Esophagus mucosa (tissue), 1 donor: ENCODE data around the gene SNX7. TPM values are rescaled to one million over a fixed set of nuclear protein-coding genes. Genes with fewer than 3 reads are reported as not detected.

Source experiments
- ATAC-seq: fragments of 200-7000 bp; cut with Tn5 transposase; one replicate; pipeline ENCODE4 v1.9.1; 2020
- total RNA-seq: library from RNA; stranded (reverse); gene quantifications from one replicate; pipeline ENCODE4 v1.2.4, GENCODE V29; 2023
- donor health status: DM: yes; HTN: yes; CAD: no.

SNX7 gene
- total RNA-seq, 1 donor from 2014 or later = 25.4 TPM

DNA sequence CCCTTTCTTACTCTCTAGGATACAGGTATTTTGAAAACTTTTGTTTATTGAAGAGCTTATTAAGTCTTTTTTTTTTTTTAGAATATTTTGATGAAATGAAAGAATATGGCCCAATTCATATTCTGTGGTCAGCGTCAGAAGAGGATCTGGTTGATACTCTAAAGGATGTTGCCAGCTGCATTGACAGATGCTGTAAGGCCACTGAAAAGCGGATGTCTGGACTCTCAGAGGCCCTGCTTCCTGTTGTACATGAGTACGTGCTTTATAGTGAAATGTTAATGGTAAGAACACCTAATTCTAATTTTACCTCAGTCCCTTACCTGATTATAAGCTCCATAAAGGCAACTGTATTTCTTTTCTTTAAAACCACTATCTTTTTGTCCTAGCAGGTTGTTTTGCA lies 37.1 kb downstream of the SNX7 start:
- ATAC-seq = no peak

DNA sequence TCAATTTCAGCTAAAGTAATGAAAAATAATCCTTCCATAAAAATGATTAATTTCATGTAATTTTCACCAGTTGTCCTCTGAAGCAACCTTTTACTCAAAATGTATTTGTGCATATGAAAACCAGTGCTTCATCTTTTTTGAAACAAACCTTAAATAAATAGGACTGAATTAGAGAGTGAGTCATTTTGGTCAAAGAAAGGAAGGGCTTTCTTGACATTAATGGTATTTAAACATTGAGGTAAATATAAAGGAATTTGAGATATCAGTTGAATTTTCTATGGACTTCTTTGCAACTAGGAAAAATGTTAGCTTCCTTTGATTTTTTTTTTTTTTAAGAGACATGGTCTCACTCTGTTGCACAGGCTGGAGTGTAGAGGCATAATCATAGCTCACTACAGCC lies 38.7 kb downstream of the SNX7 start:
- ATAC-seq = no peak

DNA sequence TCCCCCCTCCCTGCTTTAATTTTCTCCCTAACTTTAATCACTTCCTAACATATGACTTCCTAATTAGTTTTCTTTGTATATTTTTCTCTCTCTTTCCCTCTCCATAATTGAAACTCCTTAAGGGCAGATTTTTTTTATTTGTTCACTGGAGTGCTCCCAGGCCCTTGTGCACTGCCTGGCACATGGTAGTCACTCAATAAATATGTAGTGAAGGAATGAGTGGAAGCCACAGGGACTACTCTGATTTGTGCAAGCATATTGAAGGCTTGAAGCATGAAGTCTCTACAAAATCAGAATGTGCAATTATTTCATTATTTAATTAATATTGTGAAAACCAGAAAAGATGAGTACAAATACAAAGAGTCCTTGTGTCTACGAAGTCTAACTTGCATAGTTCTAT lies 41.5 kb downstream of the SNX7 start:
- no peak for ATAC-seq

DNA sequence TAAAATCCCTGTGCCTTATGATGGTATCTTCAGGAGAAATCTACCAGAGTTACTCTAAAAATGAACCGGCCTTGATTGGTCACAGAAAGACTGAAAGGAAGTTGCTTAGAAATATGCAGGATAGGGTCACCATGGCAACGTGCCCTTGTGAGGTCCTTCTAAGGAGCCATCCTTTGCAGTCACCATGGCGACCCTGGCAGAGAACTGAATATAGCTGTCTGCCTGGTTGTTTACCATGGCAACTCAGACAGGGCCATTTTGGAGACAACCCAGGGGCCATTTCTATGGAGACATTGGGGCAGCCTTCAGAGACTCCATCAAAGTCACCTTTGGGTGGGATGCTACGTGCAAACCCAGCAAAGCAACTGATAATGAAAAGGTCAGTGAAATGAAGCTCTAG lies 43.0 kb downstream of the SNX7 start:
- ATAC-seq = no peak

DNA sequence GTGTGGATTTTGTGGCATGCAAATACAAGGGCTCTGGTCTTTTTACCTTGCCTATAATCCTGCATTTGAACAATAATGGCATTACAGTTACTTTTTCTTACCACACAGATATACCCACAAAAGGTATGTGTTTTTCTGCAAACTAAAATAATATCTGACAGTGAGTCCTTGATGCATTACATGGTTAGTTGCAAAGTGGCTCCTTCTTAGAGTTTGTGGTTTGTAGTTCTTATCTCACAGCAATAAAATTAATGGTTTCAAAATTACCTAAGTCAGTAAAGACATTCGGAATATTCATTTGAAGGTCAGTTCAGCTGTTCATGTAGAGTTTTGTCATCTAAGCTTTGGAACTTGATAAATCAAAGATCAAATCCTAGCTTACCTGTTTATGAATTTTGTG lies 43.5 kb downstream of the SNX7 start:
- ATAC-seq = no peak

DNA sequence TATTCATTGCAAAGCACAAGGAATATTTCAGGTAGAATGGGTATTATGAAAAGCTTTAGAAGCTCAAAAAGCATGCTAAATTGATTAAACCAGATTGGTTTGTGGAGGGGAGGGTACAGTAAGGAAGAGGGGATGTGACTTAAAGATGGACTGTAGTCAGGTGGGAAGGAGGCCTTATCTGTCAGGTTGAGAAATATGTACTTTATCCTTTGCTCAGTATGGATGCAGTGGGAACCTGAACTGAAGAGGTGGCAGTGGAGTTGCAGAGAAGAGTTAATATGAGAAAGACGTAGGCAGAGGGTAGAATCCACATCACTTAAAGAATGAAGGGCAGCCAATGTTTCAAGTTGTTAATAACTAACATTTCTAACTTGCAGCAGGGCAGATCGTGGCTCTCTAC lies 44.1 kb downstream of the SNX7 start:
- no peak for ATAC-seq

DNA sequence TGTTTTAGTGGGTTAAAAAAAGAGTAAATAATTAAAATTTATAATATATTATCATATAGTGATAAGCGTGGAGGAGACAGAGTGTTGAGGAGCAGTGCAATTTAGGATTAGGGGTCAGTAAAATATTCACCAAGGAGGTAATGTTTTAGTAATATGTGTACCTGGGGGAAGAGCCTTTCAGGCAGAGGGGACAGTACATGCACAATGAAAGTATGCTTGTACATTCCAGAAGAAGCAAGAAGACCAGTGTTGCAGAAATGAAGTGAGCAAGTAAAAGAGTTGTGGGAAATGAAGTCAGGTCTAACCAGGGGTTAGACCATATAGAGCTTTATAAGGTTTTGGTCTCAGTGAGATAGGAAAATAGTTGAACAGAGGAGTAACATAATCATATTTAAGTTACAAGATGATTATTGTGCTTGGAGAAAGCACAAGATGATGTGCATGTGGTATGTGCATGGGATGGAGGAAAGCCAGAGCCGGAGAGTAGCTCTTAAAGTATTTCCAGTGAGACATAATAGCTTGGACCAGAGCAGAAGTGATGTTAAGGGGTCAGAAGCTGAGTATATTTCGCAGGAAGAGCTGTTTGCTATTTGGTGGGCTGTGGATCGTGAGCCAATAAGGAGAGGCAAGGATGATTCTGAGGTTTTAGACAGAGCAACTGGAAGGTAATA lies 44.8 kb downstream of the SNX7 start:
- ATAC-seq = no peak

DNA sequence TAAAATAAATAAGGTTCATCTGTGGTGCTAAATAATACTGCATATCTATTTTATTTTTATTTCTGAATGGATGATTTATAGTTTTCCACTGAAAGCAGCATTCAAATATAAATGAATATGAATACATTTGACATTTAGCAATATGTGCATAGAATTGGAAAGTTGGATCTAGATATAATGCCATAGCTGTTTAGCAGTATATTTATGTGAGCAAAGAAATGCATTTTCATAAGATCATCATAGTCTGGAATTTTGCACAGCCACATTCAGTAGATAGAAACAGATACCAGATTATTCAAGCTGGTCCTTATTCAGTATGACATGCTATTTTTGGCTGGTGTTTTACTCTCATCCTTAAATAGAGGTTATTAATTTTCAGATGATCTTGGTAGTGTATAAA lies 46.0 kb downstream of the SNX7 start:
- no peak for ATAC-seq

DNA sequence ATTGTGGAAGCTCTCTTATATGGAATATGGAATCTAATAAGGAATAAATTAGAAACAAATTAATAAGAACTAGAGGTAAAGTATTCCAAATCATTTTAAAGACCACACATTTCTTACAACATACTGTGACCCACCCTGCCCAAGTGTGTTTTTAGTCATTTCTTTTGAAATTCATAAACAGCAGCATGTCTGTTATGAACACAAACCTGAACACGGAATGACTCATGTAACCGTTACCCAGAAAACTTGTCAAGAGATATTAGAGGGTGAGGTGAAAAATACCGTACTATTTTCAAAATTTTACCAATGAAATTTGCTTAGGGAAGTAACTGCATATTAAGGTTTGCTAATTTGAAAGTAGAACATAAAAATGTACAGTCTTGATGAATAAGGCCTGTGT lies 48.4 kb downstream of the SNX7 start:
- ATAC-seq = no peak

DNA sequence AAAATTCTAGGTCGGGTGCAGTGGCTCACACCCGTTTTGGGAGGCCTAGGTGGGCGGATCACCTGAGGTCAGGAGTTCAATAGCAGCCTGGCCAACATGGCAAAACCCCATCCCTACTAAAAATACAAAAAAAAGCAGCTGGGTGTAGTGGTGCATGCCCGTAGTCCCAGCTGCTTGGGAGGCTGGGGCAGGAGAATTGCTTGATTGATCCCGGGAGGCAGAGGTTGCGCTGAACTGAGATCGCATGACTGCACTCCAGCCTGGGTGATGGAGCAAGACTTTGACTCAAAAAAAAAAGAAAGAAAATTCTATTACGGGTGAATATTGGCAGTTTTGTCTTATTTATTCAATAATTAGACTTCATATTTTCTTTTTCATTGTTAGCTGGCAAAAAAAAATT lies 62.1 kb downstream of the SNX7 start:
- ATAC-seq = no peak

DNA sequence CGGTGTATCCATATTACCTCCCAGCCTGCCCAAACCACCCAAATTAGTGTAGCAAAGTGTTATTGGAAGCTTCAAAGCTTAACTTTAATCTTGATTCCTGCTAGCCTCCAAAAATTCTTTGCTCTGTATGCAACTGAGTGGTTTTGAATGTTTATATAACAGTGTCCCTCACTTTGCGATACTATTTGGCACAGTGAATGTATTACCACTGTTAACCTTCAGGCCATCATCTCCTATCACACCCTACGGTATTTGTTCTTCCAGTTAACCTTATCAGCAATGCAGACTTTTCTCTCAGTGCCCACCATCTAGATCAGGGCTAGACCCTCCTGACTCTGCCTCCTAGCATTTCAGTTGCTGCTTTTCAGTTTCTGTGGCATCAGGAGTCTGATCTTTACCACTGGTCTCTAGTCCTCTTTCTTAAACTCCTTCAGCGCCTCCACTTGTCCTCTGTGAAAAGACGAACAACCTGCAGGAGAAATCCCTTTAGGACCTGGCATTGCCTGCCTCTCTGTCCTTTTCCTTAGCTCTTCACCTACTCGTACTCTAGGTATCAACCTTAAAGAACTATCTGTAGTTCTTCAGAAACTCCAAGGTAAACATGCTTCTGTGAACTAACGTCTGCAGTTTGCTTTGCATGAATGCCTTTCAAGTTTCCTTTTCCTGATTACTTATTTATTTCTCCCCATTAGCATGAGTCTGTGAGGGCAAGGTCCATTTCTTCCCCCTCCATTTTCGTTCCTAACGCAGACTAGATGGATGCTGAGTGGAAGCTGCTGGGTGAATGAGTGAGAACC lies 71.7 kb downstream of the SNX7 start:
- ATAC-seq = no peak

DNA sequence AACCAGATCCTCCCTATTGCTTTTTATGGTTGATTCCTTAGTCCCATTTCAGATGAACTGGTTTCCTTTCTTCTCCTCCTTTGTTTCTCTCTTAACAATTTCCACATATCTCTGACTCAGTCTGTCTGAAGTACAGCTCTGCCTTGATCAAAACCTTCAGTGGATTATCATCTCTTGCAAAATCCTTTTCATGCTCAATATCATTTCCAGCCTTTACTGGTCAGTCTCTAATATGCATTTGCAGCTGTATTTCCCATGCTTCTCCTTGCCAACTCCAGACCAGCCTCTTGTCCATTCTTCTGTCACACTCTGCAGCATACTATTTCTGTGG lies 72.2 kb downstream of the SNX7 start:
- peak; percentile 65 for ATAC-seq

DNA sequence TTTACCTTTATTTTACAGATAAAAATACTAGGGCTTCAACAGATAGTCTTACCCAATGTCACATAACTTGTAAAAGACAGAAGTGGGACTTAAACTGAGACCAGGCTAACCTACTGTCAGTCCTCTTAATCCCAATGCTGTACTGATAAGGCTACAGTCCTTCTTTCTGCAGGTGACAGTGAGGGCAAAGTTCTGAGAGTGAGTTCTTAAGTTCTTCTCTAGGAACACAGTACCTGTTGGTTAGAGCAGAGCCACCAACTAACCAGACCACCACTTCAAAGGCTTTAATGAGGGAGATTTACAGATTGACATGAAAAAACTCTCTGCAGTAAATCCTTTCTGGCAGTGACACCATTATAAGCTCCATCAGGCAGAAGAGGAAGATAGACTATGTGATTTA lies 74.2 kb downstream of the SNX7 start:
- no peak for ATAC-seq

DNA sequence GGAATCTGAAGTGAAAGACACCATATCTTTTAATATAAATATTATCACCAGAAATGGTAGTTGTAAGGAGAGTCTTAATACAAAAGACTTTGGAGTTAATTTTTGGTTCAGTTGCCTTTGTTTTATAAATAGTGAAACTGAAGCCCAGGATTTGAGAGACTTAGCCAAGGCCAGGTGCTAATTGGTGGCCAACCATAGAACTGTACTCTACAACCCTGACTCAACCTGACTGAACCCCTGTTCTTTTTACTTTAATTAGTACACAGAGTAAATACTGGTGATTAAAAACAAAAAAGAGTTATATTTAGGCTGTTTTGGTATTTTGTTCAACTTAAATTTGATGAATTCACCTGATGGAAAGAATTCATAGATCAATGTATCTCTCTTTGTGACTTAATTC lies 76.3 kb downstream of the SNX7 start:
- no peak for ATAC-seq

DNA sequence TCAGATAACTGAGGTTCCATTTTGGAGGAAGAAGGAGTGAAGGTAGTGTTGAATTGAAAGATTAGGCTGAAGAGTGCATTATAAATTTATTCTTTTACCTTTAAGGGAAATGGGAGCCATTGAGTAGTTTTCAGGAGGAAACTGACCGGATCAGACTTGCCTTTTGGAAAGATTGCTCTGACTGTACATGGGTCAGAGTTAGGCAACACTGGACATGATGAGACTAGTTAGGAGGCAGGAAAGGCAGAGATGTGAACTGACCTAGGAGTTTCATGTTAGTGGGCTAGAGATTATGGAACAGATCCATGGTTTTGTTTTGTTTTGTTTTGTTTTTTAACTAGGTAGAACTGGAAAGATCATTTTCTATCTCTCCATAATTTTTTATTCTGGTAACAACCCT lies 78.2 kb downstream of the SNX7 start:
- peak; percentile 97 for ATAC-seq

DNA sequence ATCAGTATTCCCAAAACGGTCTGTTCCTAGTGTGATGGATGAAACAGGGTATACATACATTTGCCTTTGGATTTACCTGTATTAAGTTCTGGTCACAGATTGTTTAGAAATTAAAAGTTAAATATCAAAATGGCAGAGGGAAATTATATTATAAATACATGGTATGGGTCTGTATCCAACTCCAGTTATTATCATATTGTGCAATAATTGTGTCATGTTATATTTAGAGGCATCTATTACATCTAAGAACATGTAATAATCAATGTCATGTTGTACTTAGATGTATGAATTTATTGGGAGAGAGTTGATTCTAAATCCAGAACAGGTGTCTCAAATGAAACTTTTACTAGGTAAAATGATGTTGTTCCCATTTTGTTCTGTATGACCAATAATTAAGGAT lies 79.6 kb downstream of the SNX7 start:
- no peak for ATAC-seq

DNA sequence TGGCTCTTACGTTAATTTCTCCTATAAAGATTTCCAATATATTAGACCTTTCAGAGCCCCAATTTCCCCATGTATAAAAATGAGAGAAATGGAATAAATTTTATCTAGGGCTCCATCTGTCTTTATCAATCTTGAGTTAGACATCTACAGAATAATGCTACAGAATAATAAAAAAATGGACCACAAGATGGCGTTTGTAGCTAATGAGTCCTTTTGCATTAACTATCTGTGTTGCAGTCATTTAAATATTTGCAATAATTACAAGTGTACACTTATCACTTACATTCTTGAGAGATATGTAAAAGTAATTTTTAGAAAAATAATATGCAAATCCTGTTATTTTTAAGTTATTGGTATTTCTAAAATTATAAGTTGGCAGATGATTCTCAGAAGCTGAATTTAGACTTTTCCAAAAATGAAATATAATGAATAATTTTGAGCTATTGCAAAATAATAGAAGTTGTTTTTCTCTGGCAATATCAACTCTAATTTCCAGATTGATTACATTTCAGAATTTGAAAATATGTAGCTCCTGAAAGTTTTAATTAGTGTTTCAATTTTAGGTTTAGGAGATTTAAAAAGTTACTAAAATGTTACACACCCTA lies 87.7 kb downstream of the SNX7 start:
- ATAC-seq = no peak

DNA sequence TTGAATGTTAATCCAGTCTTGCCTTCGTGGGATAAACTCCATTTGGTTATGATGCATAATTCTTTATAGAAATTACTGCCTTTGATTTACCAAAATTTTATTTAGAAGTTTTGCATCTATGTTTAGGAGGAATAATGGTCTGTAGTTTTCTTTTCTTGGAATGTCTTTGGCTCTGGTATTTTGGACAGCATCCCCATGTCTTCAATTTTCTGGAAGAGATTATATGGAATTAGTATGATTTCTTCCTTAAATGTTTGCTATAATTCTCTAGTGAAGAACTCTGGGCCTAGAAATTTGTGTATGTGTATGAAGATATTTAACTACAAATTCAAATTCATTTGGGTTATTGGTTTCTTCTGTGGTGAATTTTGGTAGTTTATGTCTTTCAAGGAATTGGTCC lies 92.7 kb downstream of the SNX7 start:
- no peak for ATAC-seq

DNA sequence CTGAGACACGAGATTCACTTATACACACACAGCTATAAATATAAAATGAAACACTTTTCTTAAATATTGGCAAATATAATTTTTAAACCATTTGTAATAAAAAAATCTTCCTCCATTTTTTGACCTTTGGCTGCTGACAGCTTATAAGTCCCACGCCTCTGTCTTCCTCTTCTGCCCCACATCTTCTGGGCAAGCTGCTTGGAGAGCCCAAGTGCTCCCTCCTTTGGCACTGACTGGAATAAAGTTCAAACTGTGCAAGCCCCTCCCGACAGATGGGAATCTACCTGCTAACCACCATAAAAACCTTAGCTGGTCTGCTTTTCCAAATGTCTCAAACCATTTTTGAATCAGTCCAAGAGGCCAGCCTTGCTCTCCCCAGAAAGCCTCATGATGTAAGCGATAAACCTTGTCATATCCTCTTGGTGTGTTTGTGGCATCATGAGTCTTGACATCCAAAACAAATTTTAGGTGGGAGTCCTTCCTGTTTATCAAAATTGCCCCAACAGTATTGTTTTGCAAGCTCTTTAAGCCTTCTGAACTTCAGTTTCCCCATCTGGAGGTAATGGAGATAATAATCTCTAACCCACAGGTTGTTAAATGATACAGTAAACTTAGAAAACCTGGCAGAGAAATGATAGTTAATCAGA lies 99.8 kb downstream of the SNX7 start:
- ATAC-seq = no peak

DNA sequence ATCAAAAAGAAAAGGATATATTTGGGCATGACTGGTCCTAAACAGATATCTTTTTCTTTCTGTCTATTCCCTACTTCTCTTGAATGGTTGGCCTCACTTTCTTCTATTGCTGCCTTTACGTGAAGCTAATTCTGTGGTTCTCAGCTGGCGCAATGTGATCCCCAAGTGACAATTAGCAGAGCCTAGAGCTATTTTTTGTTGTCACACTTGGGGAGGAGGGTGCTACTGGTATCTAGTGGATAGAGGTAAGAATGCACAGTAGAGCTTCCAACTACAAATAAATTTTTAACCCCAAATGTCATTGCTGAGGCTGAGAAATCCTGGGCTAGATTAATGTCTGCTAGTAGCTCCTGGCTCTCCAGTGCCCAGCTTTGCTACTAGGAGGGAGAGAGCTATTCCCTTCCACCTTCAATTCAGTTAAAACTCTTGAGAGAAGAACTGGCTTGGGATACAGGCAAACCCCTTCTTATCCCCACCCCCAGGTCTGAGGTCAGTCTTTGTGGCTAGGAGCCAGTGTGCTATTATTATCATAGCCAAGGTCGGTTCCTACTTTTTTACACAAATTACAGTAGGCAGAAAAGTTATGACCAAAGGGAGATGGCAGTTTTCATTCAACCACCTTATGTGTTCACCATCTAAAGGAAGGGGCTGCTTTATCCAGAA lies 102.1 kb downstream of the SNX7 start:
- no peak for ATAC-seq

DNA sequence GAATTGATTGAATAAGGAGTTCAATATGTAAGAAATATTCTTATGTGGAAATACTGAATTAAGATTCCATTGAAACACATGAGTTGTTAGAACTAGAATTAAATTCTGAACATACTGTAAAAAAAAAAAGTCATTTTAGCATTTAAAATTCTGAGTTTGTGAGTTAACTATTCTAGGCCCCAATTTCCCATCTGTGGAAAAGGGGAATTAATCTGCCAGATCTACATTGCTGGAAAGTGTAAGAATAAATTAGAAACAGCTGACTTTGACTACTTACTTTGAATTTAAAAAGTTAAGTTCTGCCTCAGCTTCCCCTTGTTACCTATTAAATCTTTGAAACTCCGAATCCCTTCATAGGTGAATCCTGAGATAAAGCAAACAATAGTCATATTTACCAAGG lies 103.0 kb downstream of the SNX7 start:
- ATAC-seq = no peak

DNA sequence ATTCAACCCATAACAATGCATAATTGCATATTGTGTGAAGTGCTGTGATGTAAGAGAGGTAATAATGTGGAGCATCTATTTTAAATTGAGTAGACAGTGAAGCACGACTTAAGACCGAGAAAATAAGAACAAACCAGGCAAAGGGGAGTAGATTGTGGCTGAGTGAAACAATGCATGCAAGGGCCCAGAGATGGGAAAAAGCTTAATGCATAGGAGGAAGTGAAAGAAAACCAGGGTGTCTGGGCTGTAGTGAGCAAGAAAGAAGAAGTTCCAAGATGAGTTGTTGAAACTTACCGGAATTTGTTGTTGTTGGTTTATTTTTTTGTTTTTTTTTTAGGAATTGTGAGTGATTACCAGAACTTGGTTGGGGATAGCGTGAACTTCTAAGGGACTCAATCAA lies 104.7 kb downstream of the SNX7 start:
- ATAC-seq = no peak

DNA sequence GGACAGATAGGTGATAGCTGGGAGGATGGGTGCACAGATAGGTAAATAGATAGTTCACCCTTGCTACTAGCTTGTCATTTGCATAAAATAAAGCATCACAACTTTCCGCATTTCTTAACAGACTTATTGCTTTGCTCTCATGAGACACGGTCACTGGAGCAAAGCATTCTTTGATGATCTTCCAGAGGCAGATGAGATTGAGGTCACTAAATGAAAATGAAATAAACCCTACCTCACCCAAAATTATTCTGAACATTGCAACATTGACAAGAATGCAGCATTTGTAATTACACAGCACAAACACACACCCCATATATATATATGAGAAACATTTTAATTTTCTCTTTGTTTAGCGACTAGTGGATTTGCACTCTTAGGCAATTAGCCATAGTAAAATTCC lies 107.6 kb downstream of the SNX7 start:
- no peak for ATAC-seq
